ENCODE results near the gene NCAPD3. TPM values are rescaled to one million over a fixed set of nuclear protein-coding genes. Genes with fewer than 3 reads are reported as not detected.
A peak's percentile ranks its signal among the peaks of the same experiment; 100 is the strongest.

Gene NCAPD3
- total and polyA plus RNA-seq, 2 of the 13 experiments (the other 11 are each of a cell fraction or from before 2014, with no cell fraction given): 20.7 to 25.6 TPM

- TF ChIP-seq ZNF280D (CRISPR knock-in tag; IDR thresholded peaks at IDR 0.05) (peak; percentile 54; the same call in 1 of the 2 replicates), ZNF605 (CRISPR knock-in tag; IDR thresholded peaks at IDR 0.05) (peak; percentile 84; the same call in 1 of the 2 replicates), IRX3 (CRISPR knock-in tag; IDR thresholded peaks at IDR 0.05; ENCODE audit: borderline replicate concordance, low read depth) (peak; percentile 14; the same call in 1 of the 2 replicates), ZNF749 (CRISPR knock-in tag; IDR thresholded peaks at IDR 0.05; ENCODE audit: borderline replicate concordance) (peak; percentile 90; the same call in 1 of the 2 replicates), ZNF580 (CRISPR knock-in tag; IDR thresholded peaks at IDR 0.05; ENCODE audit: borderline replicate concordance, low read depth) (peak; percentile 34; the same call in 1 of the 2 replicates), IRF1 (CRISPR knock-in tag; IDR thresholded peaks at IDR 0.05; ENCODE audit: low read depth) (no peak), THRA (CRISPR knock-in tag; IDR thresholded peaks at IDR 0.05; ENCODE audit: borderline replicate concordance) (peak; percentile 42; the same call in 1 of the 2 replicates), NONO (IDR thresholded peaks at IDR 0.05) (no peak), NONO (CRISPR knock-in tag; conservative IDR thresholded peaks at IDR 0.05) (peak; percentile 90), ZNF710 (CRISPR knock-in tag; IDR thresholded peaks at IDR 0.05; ENCODE audit: borderline replicate concordance) (peak; percentile 76; the same call in 1 of the 2 replicates), ZNF329 (CRISPR knock-in tag; IDR thresholded peaks at IDR 0.05; ENCODE audit: low read depth) (0 out of 2 replicates have a peak, but pooled peaks have one; percentile 9), ZNF567 (CRISPR knock-in tag; IDR thresholded peaks at IDR 0.05; ENCODE audit: borderline replicate concordance) (0 out of 2 replicates have a peak, but pooled peaks have one; percentile 43), ZNF589 (CRISPR knock-in tag; conservative IDR thresholded peaks at IDR 0.05) (peak; percentile 79), BRF2 (CRISPR knock-in tag; IDR thresholded peaks at IDR 0.05) (peak; percentile 95; the same call in 1 of the 2 replicates), CAMTA2 (CRISPR knock-in tag; IDR thresholded peaks at IDR 0.05; ENCODE audit: borderline replicate concordance) (peak; percentile 71; the same call in 1 of the 2 replicates), ZFYVE20 (CRISPR knock-in tag; IDR thresholded peaks at IDR 0.05; ENCODE audit: borderline replicate concordance, low read depth) (no peak)
Measured at GRCh38 chr11:134223836-134224709, at the start of gene NCAPD3, which contains the start of gene VPS26B (continued).
